Karpas-422 (cell line): Measurements from ENCODE around the gene PYGL. TPM values are rescaled to one million over a fixed set of nuclear protein-coding genes. Genes with fewer than 3 reads are reported as not detected.

Experiments used
- DNase-seq: peaks from one replicate; pipeline ENCODE4 v3.0.0-alpha.2; 2015
- H2AFZ ChIP-seq: fragments of 200-600 bp; sonication (generic); 2 replicates; pipeline ENCODE4 v1.6.1; 2014; ENCODE audit warnings: antibody characterized with exemption, low read length, mixed read lengths
- H3K27ac ChIP-seq: fragments of 200-600 bp; sonication (generic); 2 replicates; pipeline ENCODE4 v1.5.1; 2014; ENCODE audit warnings: mild to moderate bottlenecking, low read length, moderate library complexity
- H3K27me3 ChIP-seq: fragments of 200-600 bp; sonication (generic); 2 replicates; pipeline ENCODE4 v1.6.1; 2014; ENCODE audit warnings: low read length, mixed read lengths
- H3K36me3 ChIP-seq: fragments of 200-600 bp; sonication (generic); 2 replicates; pipeline ENCODE4 v1.6.1; 2014; ENCODE audit warnings: low read length, mixed read lengths; ENCODE audit not compliant: insufficient read depth
- H3K4me1 ChIP-seq: fragments of 200-600 bp; sonication (generic); 2 replicates; pipeline ENCODE4 v1.6.1; 2014; ENCODE audit warnings: mild to moderate bottlenecking, low read length, mixed read lengths
- H3K4me2 ChIP-seq: fragments of 200-600 bp; sonication (generic); 2 replicates; pipeline ENCODE4 v1.6.1; 2014; ENCODE audit warnings: low read length, low read depth, mild to moderate bottlenecking; ENCODE audit not compliant: poor library complexity, severe bottlenecking
- H3K4me3 ChIP-seq: fragments of 200-600 bp; sonication (generic); 2 replicates; pipeline ENCODE4 v1.5.1; 2014; ENCODE audit warnings: mild to moderate bottlenecking, antibody characterized with exemption, low read length, mixed read lengths
- H3K79me2 ChIP-seq: fragments of 200-600 bp; sonication (generic); 2 replicates; pipeline ENCODE4 v1.6.1; 2014; ENCODE audit warnings: mild to moderate bottlenecking, low read length, mixed read lengths
- H3K9ac ChIP-seq: fragments of 200-600 bp; sonication (generic); 2 replicates; pipeline ENCODE4 v1.6.0; 2014; ENCODE audit warnings: low read length
- H3K9me2 ChIP-seq: fragments of 200-600 bp; sonication (generic), shearing (Covaris generic); replicated peaks from 2 replicates; pipeline ENCODE4 v1.6.0; 2014; ENCODE audit warnings: mild to moderate bottlenecking, low read length, moderate library complexity; ENCODE audit not compliant: insufficient read depth
- H3K9me3 ChIP-seq: fragments of 300-700, 200-600 bp; sonication (generic); 2 replicates; pipeline ENCODE4 v1.6.1; 2014; ENCODE audit warnings: low read length, mixed read lengths
- H4K20me1 ChIP-seq: fragments of 200-600 bp; sonication (generic); 2 replicates; pipeline ENCODE4 v1.6.1; 2014; ENCODE audit warnings: mild to moderate bottlenecking, antibody characterized with exemption, low read length, low read depth; ENCODE audit not compliant: insufficient read depth
- total RNA-seq: library from RNA; depleted of rRNA; stranded (reverse); fragments of >200 nt; shearing (Covaris generic); gene quantifications from 2 replicates; pipeline ENCODE4 v1.2.3, GENCODE V29; 2014; ENCODE audit warnings: low replicate concordance

PYGL gene
- total RNA-seq, 1 experiment from 2014 or later, result not detected

DNA sequence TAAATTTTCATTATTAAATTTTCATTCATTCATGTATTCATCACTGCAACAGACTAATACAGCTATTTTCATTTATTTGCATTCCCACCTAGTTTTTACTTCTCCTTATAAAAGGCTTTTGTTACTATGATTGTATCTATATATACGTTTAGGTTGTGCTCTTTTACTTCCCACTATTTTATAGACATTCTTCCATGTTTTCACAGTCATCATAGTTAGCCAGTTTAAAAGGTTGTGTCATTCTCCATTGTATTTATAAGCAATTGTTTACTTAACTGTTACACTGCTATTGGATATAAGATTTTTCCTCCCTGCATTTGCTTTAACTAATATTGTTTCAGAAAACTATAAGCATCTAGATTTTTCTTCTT, 60.5 kb downstream of the PYGL start:
- Histone ChIP-seq H3K4me1 (no peaks in the 10 kb centered on the region), H3K36me3 (no peaks in the 10 kb centered on the region), H3K9me2 (no peaks in the 10 kb centered on the region), H3K27me3 (no peaks in the 10 kb centered on the region), H2AFZ (no peak overlapping the region), H3K4me3 (no peak overlapping the region), H3K79me2 (no peaks in the 10 kb centered on the region), H3K27ac (no peak overlapping the region), H3K9ac (no peak overlapping the region), H3K9me3 (no peaks in the 10 kb centered on the region), H3K4me2 (no peak overlapping the region), H4K20me1 (no peaks in the 10 kb centered on the region)
- DNase-seq, result no peak

DNA sequence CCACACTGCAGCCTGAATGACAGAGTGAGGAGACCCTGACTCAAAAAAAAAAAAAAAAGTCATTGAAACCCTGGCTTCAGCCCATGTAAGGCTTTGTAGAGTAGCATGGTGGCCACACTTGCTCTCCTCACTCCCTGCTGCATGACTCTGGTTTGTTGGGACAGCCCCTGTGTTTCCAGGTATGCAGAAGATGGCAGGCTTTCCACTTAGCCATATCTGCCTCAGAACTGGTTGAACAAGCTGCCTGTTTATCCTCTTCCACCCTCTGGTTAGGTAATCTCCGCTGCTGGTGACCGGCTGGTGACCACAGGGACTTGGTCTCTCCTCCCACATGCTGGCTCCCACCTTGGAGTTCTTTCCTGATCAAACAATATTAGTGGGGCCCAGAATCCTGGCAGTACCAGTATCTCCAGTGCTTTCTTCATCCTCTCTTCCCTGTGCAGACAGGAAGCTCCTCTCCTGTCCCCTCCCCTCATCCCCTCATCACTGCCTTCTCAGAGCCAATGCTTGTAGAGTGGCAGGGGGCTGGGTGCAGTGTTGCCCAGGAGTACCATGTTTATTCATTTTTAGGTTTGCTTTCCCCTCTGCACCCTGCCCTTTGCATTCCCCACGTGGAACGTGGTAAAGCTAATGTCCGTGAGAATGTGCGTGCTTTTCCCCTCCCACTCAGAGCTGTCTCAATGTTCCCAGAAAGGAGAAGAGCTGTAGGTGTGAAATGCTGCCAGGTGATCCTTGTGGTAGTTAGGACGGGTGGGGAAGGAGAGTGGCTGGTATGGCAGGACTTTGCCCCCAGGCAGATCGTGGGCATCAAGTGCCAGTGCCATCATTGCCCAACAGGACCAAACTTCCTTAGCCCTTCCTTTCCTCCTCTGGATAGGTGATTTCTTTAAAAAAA, 61.1 kb downstream of the PYGL start:
- no peak for DNase-seq
- no peak overlapping the region for H3K4me2 ChIP-seq
- no peaks in the 10 kb centered on the region for H3K79me2 ChIP-seq
- no peaks in the 10 kb centered on the region for H3K9me2 ChIP-seq
- no peak overlapping the region for H2AFZ ChIP-seq
- no peak overlapping the region for H3K9ac ChIP-seq
- H3K4me3 ChIP-seq, result no peak overlapping the region
- H3K4me1 ChIP-seq, result no peaks in the 10 kb centered on the region
- no peaks in the 10 kb centered on the region for H3K9me3 ChIP-seq
- no peaks in the 10 kb centered on the region for H3K36me3 ChIP-seq
- H3K27ac ChIP-seq, result no peak overlapping the region
- H3K27me3 ChIP-seq, result no peaks in the 10 kb centered on the region
- H4K20me1 ChIP-seq, result no peaks in the 10 kb centered on the region

DNA sequence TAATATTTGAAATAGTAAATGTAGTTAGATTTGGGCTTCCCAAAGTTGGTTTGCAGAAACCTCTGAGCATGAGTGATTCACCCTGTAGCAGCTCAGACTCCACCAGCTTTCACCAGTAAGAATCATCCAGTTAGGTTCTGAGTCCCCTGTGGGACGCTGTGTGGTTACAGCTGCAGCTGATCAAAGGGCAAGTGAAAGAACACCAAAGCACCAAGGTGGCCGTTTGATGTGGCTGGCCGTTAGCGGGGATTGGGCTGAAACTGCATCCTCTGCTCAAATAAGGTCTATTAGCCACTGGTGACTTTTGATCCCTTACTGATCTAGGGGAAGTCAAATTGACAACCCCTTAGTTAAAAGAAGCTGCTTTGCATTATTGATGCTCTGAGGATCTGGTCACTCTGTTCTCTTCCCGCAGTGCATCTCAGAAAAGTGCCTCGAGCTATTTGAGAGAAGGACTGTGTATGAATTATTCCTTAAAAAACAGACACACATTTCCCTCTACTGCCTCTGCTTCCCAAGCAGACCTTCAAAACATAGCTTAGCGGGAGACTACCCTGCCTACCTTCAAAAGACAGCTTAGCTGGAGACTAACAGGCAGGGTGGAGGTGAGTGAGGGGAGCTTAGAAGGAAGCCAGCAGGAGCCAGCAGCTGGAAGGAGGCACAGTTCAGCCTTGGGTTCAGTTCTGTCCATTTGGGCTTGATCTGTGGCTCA, 68.8 kb downstream of the PYGL start:
- no peaks in the 10 kb centered on the region for H4K20me1 ChIP-seq
- H2AFZ ChIP-seq, result no peak overlapping the region
- H3K9ac ChIP-seq, result no peak overlapping the region
- H3K27me3 ChIP-seq, result no peaks in the 10 kb centered on the region
- no peaks in the 10 kb centered on the region for H3K9me2 ChIP-seq
- no peaks in the 10 kb centered on the region for H3K79me2 ChIP-seq
- H3K9me3 ChIP-seq, result no peaks in the 10 kb centered on the region
- DNase-seq, result no peak
- 0 out of 2 replicates have a peak, but pooled peaks cover 5% of the 10 kb centered on the region for H3K4me1 ChIP-seq
- no peak overlapping the region for H3K4me2 ChIP-seq
- no peaks in the 10 kb centered on the region for H3K36me3 ChIP-seq
- no peak overlapping the region for H3K27ac ChIP-seq
- no peak overlapping the region for H3K4me3 ChIP-seq

DNA sequence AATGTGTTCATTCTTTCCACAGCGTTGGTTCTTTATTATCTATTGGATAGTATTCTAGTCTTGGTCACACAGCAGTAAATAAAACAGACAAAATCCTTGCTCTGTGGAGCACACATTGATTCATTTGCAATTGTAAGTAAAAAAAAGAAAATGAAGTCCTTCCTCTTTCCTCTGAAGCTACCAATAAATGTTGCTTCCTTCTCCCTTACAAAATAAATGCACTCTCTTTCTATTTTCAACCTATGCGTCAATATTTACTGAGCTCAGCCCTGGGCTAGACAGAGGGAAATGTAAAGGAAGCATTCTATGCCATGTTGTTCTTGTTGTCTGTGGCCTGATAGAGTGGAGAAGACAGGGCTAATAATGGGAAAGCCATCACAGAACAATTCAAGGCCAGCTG, 69.5 kb downstream of the PYGL start:
- no peaks in the 10 kb centered on the region for H3K9me3 ChIP-seq
- H4K20me1 ChIP-seq, result no peaks in the 10 kb centered on the region
- no peak overlapping the region for H2AFZ ChIP-seq
- H3K4me2 ChIP-seq, result no peak overlapping the region
- no peak overlapping the region for H3K9ac ChIP-seq
- no peaks in the 10 kb centered on the region for H3K9me2 ChIP-seq
- no peaks in the 10 kb centered on the region for H3K27me3 ChIP-seq
- DNase-seq, result no peak
- H3K4me1 ChIP-seq, result 0 out of 2 replicates have a peak, but pooled peaks cover 5% of the 10 kb centered on the region
- no peaks in the 10 kb centered on the region for H3K79me2 ChIP-seq
- no peak overlapping the region for H3K27ac ChIP-seq
- no peaks in the 10 kb centered on the region for H3K36me3 ChIP-seq
- H3K4me3 ChIP-seq, result no peak overlapping the region

DNA sequence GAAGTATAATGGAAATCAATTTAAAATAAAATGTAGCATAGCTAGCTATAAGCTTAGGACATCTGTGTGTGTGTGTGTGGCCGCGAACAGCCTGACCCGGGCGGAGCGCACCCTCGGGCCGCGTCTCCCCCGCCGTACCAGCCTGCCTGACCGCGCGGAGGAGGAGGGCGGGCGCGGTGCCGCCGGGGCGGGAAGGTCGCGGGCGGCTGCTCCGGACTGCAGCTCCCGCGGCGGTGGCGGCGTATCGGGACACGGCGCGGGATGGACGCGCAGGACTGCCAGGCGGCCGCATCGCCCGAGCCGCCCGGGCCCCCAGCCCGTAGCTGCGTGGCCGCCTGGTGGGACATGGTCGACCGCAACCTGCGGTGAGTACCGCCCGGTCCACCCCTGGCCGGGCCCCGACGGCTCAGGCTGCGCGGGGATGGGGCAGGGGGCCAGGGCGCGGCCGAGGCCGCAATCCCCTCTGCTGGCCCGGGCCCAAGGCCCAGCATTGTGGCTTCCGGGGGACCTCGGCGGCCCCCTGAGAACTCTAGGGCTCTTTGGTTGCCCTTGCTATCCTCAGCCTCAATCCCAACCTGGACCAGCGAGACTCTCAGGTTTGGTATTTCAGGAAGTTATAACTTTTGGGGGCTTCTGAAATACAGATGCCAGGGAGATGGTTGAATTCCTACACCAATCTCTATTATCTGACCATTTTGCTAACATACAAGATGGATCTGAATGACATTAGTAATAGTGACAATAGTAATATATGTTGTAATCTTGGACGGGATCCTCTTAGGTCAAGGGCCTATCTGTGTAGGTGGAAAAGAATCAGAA, 72.2 kb downstream of the PYGL start, which contains the start of gene ABHD12B:
ABHD12B (plus strand) TSS at position 140 of the 819 bp plus-strand sequence; CDS start at position 262, 122 bp downstream.
- Histone ChIP-seq H3K9me2 (no peaks in the 10 kb centered on the region), H3K9ac (no peak within 1 kb of the TSS), H2AFZ (no peak within 1 kb of the TSS), H3K79me2 (no peaks in the 10 kb centered on the region), H4K20me1 (no peaks in the 10 kb centered on the region), H3K27ac (no peak within 1 kb of the TSS), H3K27me3 (no peaks in the 10 kb centered on the region), H3K4me2 (no peak within 1 kb of the TSS), H3K36me3 (no peaks in the 10 kb centered on the region), H3K4me3 (no peak within 1 kb of the TSS), H3K9me3 (no peaks in the 10 kb centered on the region), H3K4me1 (0 out of 2 replicates have a peak, but pooled peaks cover 5% of the 10 kb centered on the region)
- no peak for DNase-seq

DNA sequence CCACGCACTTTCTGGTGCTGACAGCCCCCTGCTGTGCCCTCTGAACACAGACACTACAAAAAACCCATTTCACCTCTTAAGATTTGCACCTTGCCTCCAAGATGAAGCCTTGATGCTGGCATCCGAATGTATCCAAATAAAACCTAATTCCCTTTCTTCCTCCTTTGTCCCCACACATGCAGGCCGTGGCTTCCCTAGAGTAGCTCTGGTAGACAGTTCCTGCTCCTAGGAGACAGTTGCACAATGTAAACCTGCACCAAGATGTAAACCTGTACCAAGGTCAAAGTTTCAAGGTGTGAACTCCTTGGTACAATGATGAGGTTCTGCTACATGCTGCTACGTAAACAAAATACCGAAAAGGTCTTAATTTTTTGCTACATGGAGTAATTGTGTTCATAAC, 73.1 kb downstream of the PYGL start:
- H3K9ac ChIP-seq, result no peak overlapping the region
- no peak overlapping the region for H3K4me3 ChIP-seq
- H3K27me3 ChIP-seq, result no peaks in the 10 kb centered on the region
- no peaks in the 10 kb centered on the region for H3K79me2 ChIP-seq
- 0 out of 2 replicates have a peak, but pooled peaks cover 5% of the 10 kb centered on the region for H3K4me1 ChIP-seq
- H3K9me2 ChIP-seq, result no peaks in the 10 kb centered on the region
- DNase-seq, result no peak
- no peak overlapping the region for H3K27ac ChIP-seq
- no peaks in the 10 kb centered on the region for H3K9me3 ChIP-seq
- H3K36me3 ChIP-seq, result no peaks in the 10 kb centered on the region
- no peak overlapping the region for H3K4me2 ChIP-seq
- no peak overlapping the region for H2AFZ ChIP-seq
- H4K20me1 ChIP-seq, result no peaks in the 10 kb centered on the region

DNA sequence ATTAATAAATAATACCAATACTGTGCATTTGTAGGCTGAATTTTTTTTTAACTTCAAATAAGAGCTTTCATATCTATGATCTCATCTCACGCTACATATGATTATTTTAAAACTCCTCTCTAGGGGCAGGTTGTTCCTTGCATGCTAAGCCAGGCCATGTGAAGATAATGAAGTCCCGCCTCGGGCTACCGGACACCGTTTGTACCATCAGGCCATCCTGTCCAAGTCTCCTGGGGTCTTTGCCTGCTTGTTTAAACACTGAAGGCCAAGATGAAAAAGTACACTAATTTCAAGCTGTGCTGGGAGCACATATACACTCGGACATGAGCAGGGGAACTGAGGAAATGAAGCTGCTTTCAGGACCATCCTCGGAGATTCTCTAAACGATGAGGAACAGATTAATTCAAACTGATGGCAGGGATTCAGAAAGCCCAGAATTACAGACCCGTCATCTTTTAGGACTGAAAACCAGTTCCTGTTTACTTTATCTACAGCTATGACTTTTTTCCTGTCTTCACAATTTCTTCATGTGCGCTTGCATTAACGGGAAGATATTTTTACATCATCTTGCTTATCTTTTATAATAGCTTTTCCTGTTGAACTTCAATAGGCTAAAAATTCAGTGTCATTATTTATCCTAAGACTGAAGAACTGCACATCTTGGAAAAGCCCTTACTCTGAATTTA, 78.7 kb downstream of the PYGL start:
- Histone ChIP-seq H3K9me3 (no peaks in the 10 kb centered on the region), H3K4me1 (peaks cover 3% of the 10 kb centered on the region; the same call in 1 of the 2 replicates), H3K27ac (no peak overlapping the region), H3K9ac (no peak overlapping the region), H3K4me2 (no peak overlapping the region), H2AFZ (no peak overlapping the region), H4K20me1 (no peaks in the 10 kb centered on the region), H3K79me2 (no peaks in the 10 kb centered on the region), H3K4me3 (no peak overlapping the region), H3K36me3 (no peaks in the 10 kb centered on the region), H3K9me2 (no peaks in the 10 kb centered on the region), H3K27me3 (no peaks in the 10 kb centered on the region)
- no peak for DNase-seq
